GM21825 (cell line): Measurements from ENCODE around the gene TMLHE.
"Not testable (repeated sequence)": the region's sequence is repeated elsewhere in the genome, so short reads cannot be mapped to it uniquely, and the experiment has no call there.

Experiments used
- ATAC-seq: cut with Tn5 transposase; IDR thresholded peaks from one replicate; pipeline ENCODE4 v1.9.1; 2021; ENCODE audit warnings: mild to moderate bottlenecking, moderate library complexity; ENCODE audit not compliant: unreplicated experiment

Gene TMLHE

DNA sequence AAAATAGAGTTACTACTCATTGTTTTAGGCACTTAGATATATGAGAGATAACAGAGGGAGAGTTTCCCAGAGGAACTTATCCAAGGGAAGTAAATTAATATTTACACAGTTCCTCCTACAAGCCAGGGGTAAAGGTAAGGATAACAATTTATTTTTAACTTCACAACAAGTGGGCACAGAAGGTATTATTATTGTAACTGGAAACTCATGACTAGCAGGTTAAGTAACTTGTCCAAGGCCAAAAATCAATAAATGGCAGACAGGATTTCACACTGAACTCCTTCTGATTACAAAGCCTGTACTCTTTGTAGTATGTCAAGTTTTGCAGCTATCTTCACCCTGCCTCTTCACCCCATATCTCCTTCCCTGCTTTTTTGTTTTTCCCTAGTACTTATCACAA, 107.5 kb downstream of the TMLHE start:
- ATAC-seq, result no peak

DNA sequence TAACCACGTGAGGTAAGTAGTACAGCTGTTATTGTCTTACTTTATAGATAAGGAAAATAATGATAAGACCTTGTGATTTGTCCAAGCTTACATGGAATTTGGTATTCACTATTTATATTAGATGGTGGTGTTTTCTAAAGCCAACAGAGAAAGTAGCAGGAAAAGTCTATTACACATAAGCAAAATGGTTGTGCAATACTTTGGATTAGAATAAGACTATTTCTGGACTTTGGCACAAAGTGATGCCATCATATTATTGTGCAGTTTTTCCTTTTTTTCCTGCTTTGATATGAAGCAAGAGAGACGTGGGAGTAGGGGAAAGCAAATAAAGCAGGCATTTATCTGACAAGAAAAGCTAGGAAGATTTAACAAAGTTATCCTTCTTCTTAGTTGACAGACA, 117.6 kb downstream of the TMLHE start:
- ATAC-seq, result not testable (repeated sequence)

DNA sequence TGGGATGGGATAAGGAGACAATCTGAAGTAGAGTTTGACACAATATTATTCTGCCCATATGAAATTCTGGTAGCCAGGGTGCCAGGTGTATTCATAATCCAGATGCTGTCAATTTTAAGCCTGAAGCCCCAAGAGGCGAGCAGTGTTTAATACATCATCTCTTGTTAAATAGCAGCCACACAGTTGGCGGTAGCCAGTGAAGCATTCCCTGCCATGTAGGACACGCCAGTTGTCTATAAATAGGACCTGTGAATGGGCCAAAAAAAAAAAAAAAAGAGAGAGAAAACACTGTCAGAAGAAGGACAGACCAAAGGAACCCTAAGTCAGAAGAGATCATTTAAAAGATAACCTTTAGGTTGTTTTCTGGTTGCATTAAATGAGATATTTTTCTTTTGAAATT, 121.3 kb downstream of the TMLHE start:
- not testable (repeated sequence) for ATAC-seq

DNA sequence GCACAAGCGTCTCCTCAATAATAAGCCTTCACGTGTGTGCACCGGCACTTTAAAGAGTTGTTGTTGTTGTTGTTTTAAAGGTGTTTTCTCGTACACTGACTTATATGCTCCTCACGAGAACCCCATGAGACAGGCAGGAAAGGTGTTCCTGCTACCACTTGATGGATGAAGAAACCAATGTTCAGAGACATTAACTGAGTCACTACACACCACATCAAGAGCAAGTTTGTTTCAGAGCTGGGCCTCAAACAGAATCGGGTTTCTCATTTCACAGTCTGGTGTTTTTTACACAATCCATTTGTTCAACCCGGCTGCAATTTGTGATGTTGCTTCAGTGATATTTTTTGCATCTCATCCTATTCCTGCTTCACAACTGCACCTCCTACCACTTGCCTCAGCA, 135.6 kb downstream of the TMLHE start:
- not testable (repeated sequence) for ATAC-seq

DNA sequence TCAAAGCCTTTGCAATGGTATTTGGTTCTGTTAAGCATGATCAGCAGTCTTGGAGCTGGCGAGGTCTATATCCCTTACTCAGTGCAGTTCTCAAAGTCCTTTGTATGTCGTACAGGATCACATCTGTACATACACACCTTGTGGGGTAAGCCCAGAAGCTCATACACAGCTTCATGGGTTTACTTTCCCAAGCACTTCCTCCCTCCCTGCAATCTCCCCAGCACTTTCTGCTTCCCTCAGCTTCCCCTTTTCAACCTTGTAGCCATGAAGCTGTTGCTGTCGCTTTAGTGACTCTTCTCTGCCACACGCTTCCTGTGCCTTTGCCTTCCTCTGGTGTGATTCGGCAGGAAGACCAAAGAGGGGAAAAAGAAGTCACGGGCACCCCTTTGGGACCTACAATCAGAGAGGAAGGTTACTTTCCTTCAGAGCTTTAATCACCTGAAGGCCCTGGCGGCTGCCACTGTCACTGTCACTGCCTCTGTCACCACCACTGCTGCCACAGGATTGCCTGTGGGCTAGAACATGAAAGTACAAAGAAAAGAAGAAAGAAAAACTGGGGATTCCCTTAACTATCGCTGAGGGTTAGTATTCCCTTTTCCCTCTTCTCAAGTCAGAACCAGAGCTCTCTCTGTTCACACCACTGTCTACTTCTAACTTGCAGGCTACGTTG, 146.3 kb downstream of the TMLHE start:
- ATAC-seq, result peak; percentile 64

DNA sequence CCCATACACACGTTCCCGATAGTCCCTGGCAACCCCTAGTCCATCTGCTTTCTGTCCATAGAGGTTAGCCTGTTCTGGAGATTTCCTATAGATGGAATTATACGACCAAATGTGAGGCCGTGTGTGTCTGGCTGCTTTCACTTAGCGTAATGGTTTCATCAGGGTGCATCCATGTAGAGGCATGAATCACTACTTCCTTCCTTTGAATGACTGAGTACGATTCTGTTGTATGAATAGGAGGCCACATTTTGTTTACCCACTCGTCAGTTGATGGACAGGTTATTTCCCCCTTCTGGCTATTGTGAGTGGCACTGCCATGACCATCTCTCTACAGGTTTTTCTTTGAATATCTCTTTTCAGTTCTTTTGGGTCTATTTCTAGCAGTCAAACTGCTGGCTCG, 152.3 kb downstream of the TMLHE start:
- not testable (repeated sequence) for ATAC-seq

DNA sequence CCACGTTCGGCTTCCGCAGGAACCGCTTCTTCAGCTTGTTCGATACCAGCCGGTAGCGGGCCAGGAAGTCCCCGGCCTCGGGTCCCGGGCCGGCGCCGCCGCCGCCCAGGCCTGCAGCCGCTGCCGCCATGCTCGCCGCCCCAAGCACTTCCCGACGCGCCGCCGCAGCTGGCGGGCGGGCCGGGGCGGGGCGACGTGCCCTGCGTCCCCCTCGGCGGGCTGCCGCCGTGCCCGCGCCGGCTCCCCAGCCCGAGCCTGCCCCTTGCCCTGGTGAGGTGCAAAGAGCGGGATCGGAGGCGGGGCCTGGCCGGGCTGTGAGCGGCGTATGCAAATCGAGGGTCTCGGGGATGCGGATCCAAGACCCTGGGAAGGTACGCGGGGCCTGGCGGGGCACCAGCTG, 154.3 kb downstream of the TMLHE start, which contains the start of gene F8A3:
F8A3 (minus strand) TSS at position 150 of the 400 bp plus-strand sequence; CDS start at position 130, 20 bp downstream.
- ATAC-seq, result peak; percentile 78

DNA sequence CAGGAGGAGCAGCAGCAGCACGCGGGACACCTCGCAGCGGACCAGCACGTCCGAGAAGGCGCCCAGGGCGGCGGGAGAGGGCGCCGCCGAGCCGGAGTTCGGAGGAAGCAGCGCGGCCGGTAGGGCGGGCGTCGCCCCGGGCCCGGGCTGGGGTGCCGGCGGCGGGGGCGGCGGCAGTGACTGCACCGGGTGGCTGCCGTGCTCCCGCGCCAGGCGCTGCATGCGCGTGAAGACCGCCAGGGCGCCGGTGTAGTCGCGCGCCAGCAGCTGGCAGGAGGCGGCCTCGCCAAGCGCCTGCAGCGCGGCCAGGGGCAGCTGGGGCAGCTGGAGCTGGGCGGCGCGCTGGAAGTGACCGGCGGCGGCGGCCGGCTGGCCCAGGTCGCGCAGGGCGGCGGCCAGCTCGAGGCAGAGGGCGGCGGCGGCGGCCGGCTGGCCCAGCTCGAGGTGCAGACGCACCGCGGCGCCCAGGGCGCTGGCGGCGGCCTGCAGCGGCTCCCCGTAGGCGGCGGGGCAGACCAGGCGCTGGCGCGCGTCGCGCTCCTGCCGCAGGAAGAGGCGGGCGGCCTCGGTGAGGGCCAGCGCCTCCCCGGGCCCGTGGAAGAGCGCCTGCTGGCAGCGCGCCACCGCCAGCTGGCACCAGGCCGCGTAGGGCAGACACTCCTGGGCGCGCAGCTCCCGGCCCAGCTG, 154.8 kb downstream of the TMLHE start:
- peak; percentile 49 for ATAC-seq

DNA sequence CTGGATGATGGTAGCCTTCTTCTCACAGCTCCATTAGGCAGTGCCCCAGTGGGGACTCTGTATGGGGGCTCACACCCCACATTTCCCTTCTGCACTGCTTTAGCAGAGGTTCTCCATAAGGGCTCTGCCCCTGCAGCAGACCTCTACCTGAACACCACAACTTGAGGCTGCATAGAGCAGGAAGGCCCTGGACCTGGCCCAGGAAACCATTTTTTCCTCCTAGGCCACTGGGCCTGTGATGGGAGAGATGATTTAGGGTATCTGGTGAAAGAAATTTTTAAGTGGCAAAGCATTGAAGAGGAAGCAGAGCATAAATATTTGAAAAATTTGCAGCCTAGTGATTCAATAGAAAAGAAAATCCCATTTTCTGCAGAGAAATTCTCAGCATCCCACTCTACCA, 171.7 kb downstream of the TMLHE start:
- ATAC-seq, result no peak
